ENCODE data around the gene RAB14. TPM values are rescaled to one million over a fixed set of nuclear protein-coding genes. Genes with fewer than 3 reads are reported as not detected.

The RAB14 gene
- total RNA-seq = 10 to 100 TPM; 45.3 to 57.3 (median 48.2) TPM
- 22.9 TPM for polyA plus RNA-seq
- long read RNA-seq, donor 1, full-length matches to known transcripts = 150 of 159 reads
- long read RNA-seq, donor 1, partial matches to known transcripts = 2 of 159 reads
- long read RNA-seq, donor 1, other reads (novel, unspliced or antisense) = 7 of 159 reads
- long read RNA-seq, donor 2, full-length matches to known transcripts = 55 of 59 reads
- long read RNA-seq, donor 2, partial matches to known transcripts = 1 of 59 reads
- long read RNA-seq, donor 2, other reads (novel, unspliced or antisense) = 3 of 59 reads
- long read RNA-seq, donor 3, full-length matches to known transcripts = 95 of 114 reads
- long read RNA-seq, donor 3, partial matches to known transcripts = 3 of 114 reads
- long read RNA-seq, donor 3, other reads (novel, unspliced or antisense) = 16 of 114 reads
- long read RNA-seq, donor 4, full-length matches to known transcripts = 65 of 69 reads
- long read RNA-seq, donor 4, partial matches to known transcripts = 0 of 69 reads
- long read RNA-seq, donor 4, other reads (novel, unspliced or antisense) = 4 of 69 reads

GRCh38 chr9:121201738-121202533, at the start of gene RAB14:
TSS of gene RAB14 (minus strand) at chr9:121201869. CDS start at chr9:121193412, 8,457 bp downstream.
- peaks cover 4% of the 10 kb centered on the region for H3K4me1 ChIP-seq (ENCODE audit: control insufficient read depth, insufficient read depth, low read length)
- 4% methylated on average over 55 of the region's 55 CpGs for WGBS
- peak within 1 kb of the TSS; percentile 86 for H3K4me3 ChIP-seq (ENCODE audit: low read length)
- peak; percentile 96 to 97 for ATAC-seq
- peak; percentile 100 for DNase-seq
- H3K27ac ChIP-seq (ENCODE audit: low read length) = peak within 1 kb of the TSS; percentile 91
- H3K27me3 ChIP-seq (ENCODE audit: control insufficient read depth, insufficient read depth) = no peaks in the 10 kb centered on the region
- no peaks in the 10 kb centered on the region for H3K9me3 ChIP-seq (ENCODE audit: control insufficient read depth, low read length)
- intact Hi-C loops (cut with DNase I) = no loop called here

- 83% methylated on average over 3 of the region's 3 CpGs for WGBS
- DNase-seq (no peak), ATAC-seq (no peak)
- intact Hi-C loops (cut with DNase I) = no loop called here
- Histone ChIP-seq H3K4me1 (ENCODE audit: control insufficient read depth, insufficient read depth, low read length) (no peaks in the 10 kb centered on the region), H3K27me3 (ENCODE audit: control insufficient read depth, insufficient read depth) (no peaks in the 10 kb centered on the region), H3K27ac (ENCODE audit: low read length) (no peak overlapping the region), H3K9me3 (ENCODE audit: control insufficient read depth, low read length) (no peaks in the 10 kb centered on the region), H3K4me3 (ENCODE audit: low read length) (no peak overlapping the region)
Observed at GRCh38 chr9:121249563-121249962, 47.9 kb upstream of the RAB14 start.

- Histone ChIP-seq H3K4me3 (ENCODE audit: low read length) (no peak overlapping the region), H3K27me3 (ENCODE audit: control insufficient read depth, insufficient read depth) (no peaks in the 10 kb centered on the region), H3K27ac (ENCODE audit: low read length) (no peak overlapping the region), H3K4me1 (ENCODE audit: control insufficient read depth, insufficient read depth, low read length) (no peaks in the 10 kb centered on the region), H3K9me3 (ENCODE audit: control insufficient read depth, low read length) (no peaks in the 10 kb centered on the region)
- DNase-seq (peak in 1 of 3 donors; percentile 36), ATAC-seq (peak; percentile 45 to 78)
- WGBS = 55% methylated on average over 12 of the region's 12 CpGs
- intact Hi-C loops (cut with DNase I) = no loop called here
Observed at GRCh38 chr9:121246821-121247561, 45.3 kb upstream of the RAB14 start.

DNA sequence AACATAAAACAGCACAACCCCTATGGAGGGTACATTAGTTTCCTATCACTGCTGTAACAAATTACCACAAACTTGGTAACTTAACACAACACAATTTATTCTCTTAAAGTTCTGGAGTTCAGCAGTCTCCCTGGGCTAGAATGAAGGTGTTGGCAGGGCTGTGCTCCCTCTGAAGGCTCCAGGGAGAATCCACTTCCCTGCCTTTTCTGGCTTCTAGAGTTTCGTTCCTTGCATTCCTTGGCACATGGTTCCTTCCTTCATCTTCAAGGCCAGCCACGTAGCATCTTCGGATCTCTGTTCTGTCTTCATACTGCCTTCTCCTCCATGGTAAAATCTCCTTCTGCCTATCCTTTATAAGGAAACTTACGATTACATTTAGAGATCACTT, 41.3 kb upstream of the RAB14 start:
- 75% methylated on average over 4 of the region's 4 CpGs for WGBS

DNA sequence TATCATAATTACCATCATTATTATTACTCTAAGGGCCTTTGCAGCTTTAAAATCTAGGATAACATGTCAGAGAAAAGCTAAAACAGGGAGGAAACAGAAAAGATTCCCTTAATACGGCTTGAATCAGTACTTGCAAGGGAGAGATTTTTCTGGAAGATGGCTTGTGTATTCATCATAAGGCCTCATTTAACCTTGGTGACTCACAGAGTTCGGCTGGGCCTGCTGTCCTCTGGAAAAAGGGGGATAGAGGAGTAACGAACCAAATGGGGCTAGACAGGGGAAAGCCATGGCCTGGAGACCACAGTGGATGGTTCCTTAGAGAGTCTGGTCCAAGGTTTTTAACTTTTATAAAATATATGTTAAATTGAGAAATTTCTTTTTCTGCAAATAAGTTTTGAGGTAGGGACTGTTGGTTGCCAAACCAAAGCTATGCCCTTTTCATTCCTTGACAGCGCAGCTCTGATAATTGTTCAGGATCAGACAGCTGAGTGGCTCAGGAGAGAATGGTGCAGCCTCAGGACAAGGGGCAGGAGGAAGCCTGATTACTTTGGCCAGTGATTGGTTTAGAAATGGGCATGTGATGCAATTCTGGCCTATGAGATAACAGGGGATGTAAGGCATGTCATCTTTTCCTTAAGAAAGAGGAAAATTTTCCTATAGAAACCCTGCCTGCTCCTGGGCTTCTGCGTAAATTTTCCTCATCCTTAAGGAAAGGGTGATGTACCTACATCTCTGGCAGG, 40.7 kb upstream of the RAB14 start:
- Histone ChIP-seq H3K4me1 (ENCODE audit: control insufficient read depth, insufficient read depth, low read length) (no peaks in the 10 kb centered on the region), H3K27ac (ENCODE audit: low read length) (peak overlapping the region; percentile 62), H3K27me3 (ENCODE audit: control insufficient read depth, insufficient read depth) (no peaks in the 10 kb centered on the region), H3K4me3 (ENCODE audit: low read length) (no peak overlapping the region), H3K9me3 (ENCODE audit: control insufficient read depth, low read length) (no peaks in the 10 kb centered on the region)
- DNase-seq = no peak
- WGBS = 74% methylated on average over 5 of the region's 5 CpGs
- intact Hi-C loops (cut with DNase I) = no loop called here
- ATAC-seq = peak; percentile 43 to 54

More for the DNA sequence above, 41.3 kb upstream of the RAB14 start:
- no peak for DNase-seq
- Histone ChIP-seq H3K27me3 (ENCODE audit: control insufficient read depth, insufficient read depth) (no peaks in the 10 kb centered on the region), H3K4me3 (ENCODE audit: low read length) (no peak overlapping the region), H3K9me3 (ENCODE audit: control insufficient read depth, low read length) (no peaks in the 10 kb centered on the region), H3K4me1 (ENCODE audit: control insufficient read depth, insufficient read depth, low read length) (no peaks in the 10 kb centered on the region), H3K27ac (ENCODE audit: low read length) (peak overlapping the region; percentile 62)
- peak in 1 of 2 donors; percentile 58 for ATAC-seq
- intact Hi-C loops (cut with DNase I) = no loop called here

GRCh38 chr9:121240472-121241135, 38.9 kb upstream of the RAB14 start:
- H3K9me3 ChIP-seq (ENCODE audit: control insufficient read depth, low read length) = no peaks in the 10 kb centered on the region
- ATAC-seq (peak; percentile 28 to 34), DNase-seq (no peak)
- H3K27me3 ChIP-seq (ENCODE audit: control insufficient read depth, insufficient read depth) = no peaks in the 10 kb centered on the region
- H3K4me1 ChIP-seq (ENCODE audit: control insufficient read depth, insufficient read depth, low read length) = no peaks in the 10 kb centered on the region
- no peak overlapping the region for H3K4me3 ChIP-seq (ENCODE audit: low read length)
- H3K27ac ChIP-seq (ENCODE audit: low read length) = peak overlapping the region; percentile 13
- WGBS = 76% methylated on average over 6 of the region's 6 CpGs
- intact Hi-C loops (cut with DNase I) = no loop called here

- H3K4me1 ChIP-seq (ENCODE audit: control insufficient read depth, insufficient read depth, low read length) = no peaks in the 10 kb centered on the region
- no peak for DNase-seq
- no peaks in the 10 kb centered on the region for H3K9me3 ChIP-seq (ENCODE audit: control insufficient read depth, low read length)
- no peak overlapping the region for H3K4me3 ChIP-seq (ENCODE audit: low read length)
- H3K27ac ChIP-seq (ENCODE audit: low read length) = no peak overlapping the region
- intact Hi-C loops (cut with DNase I) = no loop called here
- no peaks in the 10 kb centered on the region for H3K27me3 ChIP-seq (ENCODE audit: control insufficient read depth, insufficient read depth)
- WGBS = 98% methylated on average over 5 of the region's 5 CpGs
- ATAC-seq = no peak
Observed at GRCh38 chr9:121239851-121240250, 38.2 kb upstream of the RAB14 start.

DNA sequence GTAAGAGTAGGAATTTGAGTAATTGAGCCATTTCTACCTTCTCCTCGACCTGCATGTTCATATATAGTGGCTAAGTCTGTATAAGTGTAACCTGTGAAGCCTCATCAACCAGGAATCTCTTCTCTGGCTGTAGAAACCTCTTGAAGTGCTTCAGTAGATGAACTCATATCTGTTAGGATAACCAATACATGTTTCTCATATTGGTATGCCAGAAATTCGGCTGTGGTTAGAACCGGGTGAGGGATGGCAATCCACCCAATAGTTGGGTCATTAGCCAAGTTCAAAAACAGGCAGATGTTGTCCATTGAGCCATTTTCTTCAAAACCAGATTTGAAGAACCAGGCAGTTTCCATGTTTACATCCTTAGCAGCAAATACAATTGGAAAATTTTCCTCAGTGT, 37.4 kb upstream of the RAB14 start:
- no peaks in the 10 kb centered on the region for H3K9me3 ChIP-seq (ENCODE audit: control insufficient read depth, low read length)
- ATAC-seq (no peak), DNase-seq (no peak)
- no peak overlapping the region for H3K4me3 ChIP-seq (ENCODE audit: low read length)
- no peaks in the 10 kb centered on the region for H3K27me3 ChIP-seq (ENCODE audit: control insufficient read depth, insufficient read depth)
- no peaks in the 10 kb centered on the region for H3K4me1 ChIP-seq (ENCODE audit: control insufficient read depth, insufficient read depth, low read length)
- intact Hi-C loops (cut with DNase I) = no loop called here
- 93% methylated on average over 3 of the region's 3 CpGs for WGBS
- H3K27ac ChIP-seq (ENCODE audit: low read length) = no peak overlapping the region

- Histone ChIP-seq H3K27me3 (ENCODE audit: control insufficient read depth, insufficient read depth) (no peaks in the 10 kb centered on the region), H3K4me1 (ENCODE audit: control insufficient read depth, insufficient read depth, low read length) (no peaks in the 10 kb centered on the region), H3K27ac (ENCODE audit: low read length) (no peak overlapping the region), H3K9me3 (ENCODE audit: control insufficient read depth, low read length) (no peaks in the 10 kb centered on the region), H3K4me3 (ENCODE audit: low read length) (no peak overlapping the region)
- intact Hi-C loops (cut with DNase I) = no loop called here
- WGBS = 82% methylated on average over 3 of the region's 3 CpGs
- DNase-seq (no peak), ATAC-seq (no peak)
Observed at GRCh38 chr9:121237916-121238315, 36.2 kb upstream of the RAB14 start.

DNA sequence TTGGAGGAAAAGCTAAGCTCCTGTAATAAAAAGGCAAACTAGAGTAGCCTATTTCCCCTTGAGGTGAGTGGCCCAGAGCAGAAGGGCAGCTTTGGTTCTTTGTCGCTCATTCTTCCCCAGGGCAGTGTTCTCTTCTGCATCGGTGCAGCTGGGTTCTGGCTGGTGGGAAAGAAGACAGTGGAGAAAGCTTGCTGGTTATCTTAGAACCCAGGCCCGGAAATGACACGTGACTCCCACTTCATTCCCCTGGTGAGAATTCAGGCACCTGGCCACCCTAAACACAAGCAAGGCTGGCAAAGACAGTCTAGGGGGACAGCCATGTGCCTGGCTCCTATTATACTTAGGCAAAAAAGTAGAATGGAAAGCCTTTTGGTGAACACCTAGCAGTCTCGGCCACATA, 33.8 kb upstream of the RAB14 start:
- H3K4me3 ChIP-seq (ENCODE audit: low read length) = no peak overlapping the region
- no peak overlapping the region for H3K27ac ChIP-seq (ENCODE audit: low read length)
- no peaks in the 10 kb centered on the region for H3K4me1 ChIP-seq (ENCODE audit: control insufficient read depth, insufficient read depth, low read length)
- no peak for ATAC-seq
- intact Hi-C loops (cut with DNase I) = no loop called here
- no peaks in the 10 kb centered on the region for H3K9me3 ChIP-seq (ENCODE audit: control insufficient read depth, low read length)
- 90% methylated on average over 5 of the region's 5 CpGs for WGBS
- no peak for DNase-seq
- no peaks in the 10 kb centered on the region for H3K27me3 ChIP-seq (ENCODE audit: control insufficient read depth, insufficient read depth)

Measured in right cardiac atrium (tissue), 5 donors.